Urinary bladder (tissue), 4 donors: ENCODE results near the gene FNDC3B. TPM values are rescaled to one million over a fixed set of nuclear protein-coding genes. Genes with fewer than 3 reads are reported as not detected.

Experiments
- DNase-seq: peaks from one replicate; pipeline ENCODE4 v3.0.0-alpha.2; 2015; ENCODE audit errors: extremely low spot score
- H3K27ac ChIP-seq: one replicate; pipeline ENCODE4 v1.5.1; 2013; ENCODE audit warnings: low read depth, mild to moderate bottlenecking, moderate library complexity
- H3K36me3 ChIP-seq: one replicate; pipeline ENCODE4 v1.6.1; 2013; ENCODE audit warnings: mild to moderate bottlenecking, moderate library complexity; ENCODE audit not compliant: insufficient read depth
- H3K4me1 ChIP-seq: one replicate; pipeline ENCODE4 v1.6.1; 2013; ENCODE audit warnings: mild to moderate bottlenecking, moderate library complexity; ENCODE audit not compliant: insufficient read depth
- H3K4me3 ChIP-seq: one replicate; pipeline ENCODE4 v1.5.1; 2013; ENCODE audit warnings: low read depth, low read length
- WGBS: extraction: QIAGEN DNeasy Blood & Tissue Kit; methylation state at CpG from one replicate; pipeline ENCODE4 v1.1.7; 2013; 5-methylcytosine and 5-hydroxymethylcytosine counted together
- polyA plus RNA-seq: library from polyadenylated mRNA; stranded (reverse); fragments of 200-250 nt; gene quantifications from one replicate; pipeline ENCODE4 v1.2.3, GENCODE V29; 2013
- total RNA-seq: library from RNA; depleted of rRNA; stranded (reverse); fragments of >200 nt; gene quantifications from one replicate; pipeline ENCODE4 v1.2.3, GENCODE V29; 2014
- donor health status: healthy with polysubstance abuse.
- donor health status: healthy.

The FNDC3B gene
- total and polyA plus RNA-seq, 2 donors = 22.0 to 228 TPM

DNA sequence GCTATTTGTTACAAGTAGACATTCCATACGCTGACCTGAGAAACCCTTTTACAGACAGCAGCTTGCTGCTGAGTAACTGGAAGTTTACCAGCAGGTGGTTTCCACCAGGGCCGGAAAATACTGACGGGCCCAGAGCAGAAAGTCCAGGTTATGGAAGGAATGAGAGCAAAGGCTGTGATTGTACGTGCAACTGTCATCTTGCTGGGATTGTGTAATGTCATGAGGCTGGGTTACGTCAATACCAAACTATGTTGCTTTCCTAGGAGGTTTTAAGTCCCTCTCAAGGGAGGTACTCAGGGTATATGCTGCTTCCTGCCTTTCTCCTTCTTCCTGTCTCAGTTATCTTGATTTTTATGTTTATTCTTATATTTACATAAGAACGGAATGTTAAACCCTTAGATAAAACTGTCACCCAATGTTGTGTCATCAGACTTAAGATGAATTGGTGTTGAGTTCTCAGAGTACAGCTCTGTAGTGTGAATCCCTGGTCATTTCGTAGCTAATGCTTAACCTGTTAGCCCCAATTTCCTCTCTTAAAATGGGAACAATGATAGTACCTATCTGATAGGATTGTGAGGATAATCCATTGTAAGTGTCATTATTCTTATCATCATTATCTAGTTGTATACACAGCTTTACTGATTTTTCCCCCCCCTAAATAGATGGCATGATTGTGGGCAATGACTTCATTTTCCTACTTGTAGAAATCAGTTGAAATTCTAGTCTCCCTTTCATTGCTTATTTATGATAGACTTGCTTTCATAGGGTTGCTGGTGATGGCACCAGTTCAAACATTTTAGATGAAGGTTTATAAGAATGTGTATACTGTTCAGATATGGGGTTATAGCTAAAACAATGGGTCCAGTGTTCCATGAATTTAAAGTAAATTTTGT, 101.4 kb downstream of the FNDC3B start:
- Histone ChIP-seq H3K4me1 (peaks cover 3% of the 10 kb centered on the region), H3K36me3 (no peaks in the 10 kb centered on the region), H3K4me3 (no peak overlapping the region), H3K27ac (peak overlapping the region; percentile 77)
- 27% methylated on average over 7 of the region's 7 CpGs for WGBS
- peak; percentile 69 for DNase-seq

DNA sequence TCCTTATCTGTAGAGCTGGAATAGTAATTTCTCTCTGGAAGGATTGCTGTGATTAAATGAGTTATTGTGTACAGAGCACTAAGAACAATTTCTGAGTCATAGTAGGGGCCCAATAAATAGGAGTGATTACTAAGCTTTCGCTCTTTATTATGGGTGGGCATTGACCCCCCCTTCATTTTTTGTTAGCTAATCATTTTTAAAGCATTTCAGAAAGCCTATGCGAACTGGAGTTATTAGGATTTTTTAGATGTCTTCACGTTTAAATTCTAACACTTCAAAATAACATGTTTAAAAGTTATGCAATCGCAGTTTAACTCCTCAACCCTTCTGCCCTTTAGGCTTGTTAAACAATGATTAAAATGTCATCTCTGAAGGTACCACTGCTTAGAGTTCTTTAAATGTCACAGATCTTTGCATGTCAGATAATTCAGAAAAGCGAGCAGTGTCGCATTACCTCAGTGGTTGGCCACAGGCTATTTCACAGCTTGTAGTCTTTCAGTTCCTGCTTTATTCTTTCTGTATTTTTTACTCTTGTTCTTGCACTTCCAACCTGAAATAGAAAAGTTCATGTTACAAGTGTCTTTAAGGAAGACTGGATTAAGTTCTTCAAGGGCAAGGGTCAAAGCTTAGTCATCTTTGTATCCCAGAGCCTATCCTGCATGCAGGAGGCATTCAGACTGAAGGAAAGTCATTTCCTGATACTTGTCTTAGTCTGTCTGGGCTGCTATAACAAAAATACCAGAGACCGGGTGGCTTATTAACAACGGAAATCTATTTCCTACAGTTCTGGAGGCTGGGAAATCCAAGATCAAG, 102.9 kb downstream of the FNDC3B start:
- 75% methylated on average over 8 of the region's 8 CpGs for WGBS
- H3K36me3 ChIP-seq = no peaks in the 10 kb centered on the region
- H3K4me1 ChIP-seq = peaks cover 2% of the 10 kb centered on the region
- DNase-seq = no peak
- no peak overlapping the region for H3K27ac ChIP-seq
- H3K4me3 ChIP-seq = no peak overlapping the region

DNA sequence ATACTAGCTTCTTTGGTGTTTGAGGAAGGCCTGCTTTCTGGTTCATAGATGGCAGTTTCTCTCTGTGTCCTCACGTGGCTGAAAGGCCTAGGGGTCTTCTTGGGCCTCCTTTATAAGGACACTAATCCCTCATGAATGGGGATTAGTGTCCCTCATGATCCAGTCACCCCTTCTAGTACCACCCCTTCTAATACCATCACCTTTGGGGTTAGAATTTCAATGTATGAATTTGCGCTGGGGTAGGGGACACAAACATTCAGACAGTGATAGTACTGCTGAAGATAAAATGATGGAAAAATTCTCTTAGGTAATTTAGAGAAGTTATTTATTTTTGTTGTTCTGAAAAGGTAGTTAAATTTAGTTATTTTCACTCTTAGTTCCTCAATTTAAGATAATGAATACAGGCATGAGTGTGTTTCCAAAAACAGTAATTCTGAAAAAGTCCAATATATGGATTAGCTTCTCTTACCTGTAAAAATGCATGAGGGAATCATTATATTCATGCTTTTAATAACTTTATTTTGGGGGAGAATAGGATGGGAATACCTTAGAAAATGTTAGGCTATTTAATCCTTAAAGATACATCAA, 103.6 kb downstream of the FNDC3B start:
- H3K36me3 ChIP-seq = no peaks in the 10 kb centered on the region
- 93% methylated on average over 2 of the region's 2 CpGs for WGBS
- no peak for DNase-seq
- H3K4me1 ChIP-seq = peaks cover 2% of the 10 kb centered on the region
- no peak overlapping the region for H3K4me3 ChIP-seq
- no peak overlapping the region for H3K27ac ChIP-seq

DNA sequence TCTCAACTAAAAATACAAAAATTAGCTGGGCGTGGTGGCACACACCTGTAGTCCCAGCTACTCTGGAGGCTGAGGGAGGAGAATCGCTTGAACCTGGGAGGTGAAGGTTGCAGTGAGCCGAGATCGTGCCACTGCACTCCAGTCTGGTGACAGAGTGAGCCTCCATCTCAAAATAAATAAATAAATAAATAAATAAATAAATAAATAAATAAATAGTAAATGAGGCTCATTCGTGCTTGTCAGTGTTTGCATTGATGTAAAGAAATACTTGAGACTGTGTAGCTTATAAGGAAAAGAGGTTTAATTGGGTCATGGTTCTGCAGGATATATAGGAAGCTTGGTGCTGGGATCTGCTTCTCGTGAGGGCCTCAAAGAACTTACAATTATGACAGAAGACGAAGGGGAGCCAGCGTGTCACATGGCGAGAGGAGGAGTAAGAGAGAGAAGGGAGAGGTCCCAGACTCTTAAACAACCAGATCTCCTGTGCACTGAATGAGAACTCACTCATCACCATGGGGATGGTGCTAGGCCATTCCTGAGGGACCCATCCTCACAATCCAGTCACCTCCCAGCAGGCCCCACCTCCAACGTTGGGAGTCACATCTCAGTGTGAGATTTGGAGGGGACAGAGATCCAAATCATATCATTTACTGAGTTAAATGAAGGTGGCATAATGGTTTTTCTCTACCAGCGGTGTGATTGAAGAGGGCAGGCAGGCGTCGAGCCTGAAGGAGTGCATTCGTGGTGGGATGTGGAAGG, 104.5 kb downstream of the FNDC3B start:
- Histone ChIP-seq H3K4me1 (no peaks in the 10 kb centered on the region), H3K36me3 (no peaks in the 10 kb centered on the region), H3K4me3 (no peak overlapping the region), H3K27ac (no peak overlapping the region)
- DNase-seq = no peak
- WGBS = 94% methylated on average over 14 of the region's 14 CpGs

DNA sequence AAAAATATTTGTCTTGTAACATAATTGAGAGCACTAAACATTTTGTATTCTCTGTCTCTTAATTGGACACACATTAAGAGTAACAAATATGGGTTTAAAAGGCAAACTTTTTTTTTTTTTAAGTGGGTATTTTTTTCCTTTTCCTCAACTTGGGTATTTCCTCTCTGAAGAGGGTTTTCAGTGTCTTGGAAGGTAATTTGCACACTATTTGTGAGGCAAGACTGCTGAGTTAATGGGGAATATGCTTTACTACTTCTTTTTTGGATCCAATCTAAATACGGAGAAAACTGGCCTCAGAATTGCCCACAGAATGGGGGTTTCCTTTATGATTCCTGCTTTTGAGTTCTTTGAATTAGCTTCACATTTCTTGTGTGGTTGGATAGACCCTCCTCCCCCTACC, 105.2 kb downstream of the FNDC3B start:
- H3K4me1 ChIP-seq = no peaks in the 10 kb centered on the region

DNA sequence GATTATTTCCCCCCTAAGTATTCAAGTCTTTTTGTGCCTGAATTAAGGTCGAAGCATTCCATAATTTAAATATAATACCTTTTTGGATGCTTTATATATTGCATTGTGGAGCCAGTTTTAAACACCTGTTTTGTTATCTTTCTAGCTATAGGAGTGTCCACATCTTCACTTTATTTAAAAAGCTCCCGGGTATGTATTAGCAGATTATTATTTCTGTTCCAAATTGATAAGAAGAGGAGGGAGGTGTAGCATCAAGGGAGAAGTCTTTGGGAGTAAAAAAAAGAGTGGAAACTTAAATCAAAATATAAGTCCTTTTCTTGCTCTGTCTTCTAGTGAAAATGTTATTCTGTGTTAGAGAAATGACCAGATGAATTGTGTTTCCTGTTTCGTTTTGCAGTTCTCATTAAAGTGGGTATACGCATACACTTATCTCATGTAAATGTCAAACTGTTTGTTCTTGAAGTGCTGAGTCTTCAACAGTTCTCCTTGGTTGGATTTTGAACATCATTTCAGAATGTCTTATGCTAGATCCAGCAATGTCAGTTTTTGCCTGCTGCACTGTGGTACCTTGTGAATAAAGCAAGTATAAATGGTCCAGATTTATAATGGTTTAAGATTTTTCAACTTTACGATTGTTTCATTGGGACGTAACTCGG, 105.8 kb downstream of the FNDC3B start:
- Histone ChIP-seq H3K4me3 (no peak overlapping the region), H3K4me1 (no peaks in the 10 kb centered on the region), H3K27ac (peak overlapping the region; percentile 2), H3K36me3 (no peaks in the 10 kb centered on the region)
- WGBS = 67% methylated on average over 7 of the region's 7 CpGs
- no peak for DNase-seq

More for the DNA sequence above, 105.2 kb downstream of the FNDC3B start:
- Histone ChIP-seq H3K4me3 (no peak overlapping the region), H3K27ac (no peak overlapping the region), H3K36me3 (no peaks in the 10 kb centered on the region)
- WGBS = 83% methylated on average over 1 of the region's 1 CpG
- DNase-seq = no peak

DNA sequence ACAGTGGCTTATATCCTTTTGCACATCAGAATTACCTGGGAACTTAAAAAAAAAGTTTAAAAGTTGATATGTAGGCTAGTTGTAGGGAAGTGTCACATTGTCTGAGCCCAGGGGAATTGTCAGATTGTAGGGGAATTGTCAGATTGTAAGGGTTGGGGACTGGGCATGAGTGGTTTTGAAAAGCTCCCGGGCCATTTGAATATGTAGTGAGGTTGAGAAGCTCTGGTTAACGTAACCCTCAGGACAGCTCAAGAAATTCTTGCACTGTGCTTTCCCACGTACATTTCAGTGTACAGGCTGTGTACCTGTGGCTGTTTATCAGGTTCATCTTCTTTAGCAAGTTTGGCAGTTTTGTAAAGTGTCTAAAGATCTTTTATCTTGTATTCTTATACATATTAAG, 107.0 kb downstream of the FNDC3B start:
- DNase-seq = no peak
- Histone ChIP-seq H3K36me3 (no peaks in the 10 kb centered on the region), H3K4me3 (no peak overlapping the region), H3K4me1 (no peaks in the 10 kb centered on the region), H3K27ac (no peak overlapping the region)
- 50% methylated on average over 3 of the region's 3 CpGs for WGBS

DNA sequence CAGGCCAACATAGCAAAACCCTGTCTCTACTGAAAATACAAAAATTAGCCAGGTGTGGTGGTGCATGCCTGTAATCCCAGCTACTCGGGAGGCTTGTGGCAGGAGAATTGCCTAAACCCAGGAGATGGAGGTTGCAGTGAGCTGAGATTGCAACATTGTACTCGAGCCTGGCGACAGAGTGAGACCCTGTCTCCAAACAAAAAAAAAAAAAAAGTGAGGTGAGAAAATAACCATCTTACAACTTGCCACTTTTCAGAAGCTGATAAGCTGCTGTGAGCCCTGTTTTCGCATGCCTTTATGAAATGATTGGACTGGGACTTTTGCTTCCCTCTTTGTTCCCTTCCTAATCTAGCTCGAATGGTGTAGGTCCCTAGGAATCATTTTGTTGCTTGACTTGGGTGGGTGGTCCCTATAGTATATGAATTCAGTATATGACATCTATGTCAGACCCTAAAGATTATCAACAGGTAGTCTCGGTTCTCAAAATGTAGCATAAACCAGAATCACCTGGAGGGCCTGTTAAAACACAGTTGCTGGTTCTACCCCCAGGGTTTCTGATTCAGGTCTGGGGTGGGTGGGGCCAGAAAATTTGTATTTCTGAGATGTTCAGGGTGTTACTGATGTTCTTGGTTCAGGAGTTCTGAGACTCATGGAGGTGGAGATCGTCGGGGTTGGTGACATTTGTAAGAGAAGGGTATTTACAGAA, 107.9 kb downstream of the FNDC3B start:
- DNase-seq = no peak
- Histone ChIP-seq H3K4me3 (no peak overlapping the region), H3K4me1 (no peaks in the 10 kb centered on the region), H3K36me3 (no peaks in the 10 kb centered on the region), H3K27ac (no peak overlapping the region)
- 96% methylated on average over 8 of the region's 8 CpGs for WGBS

DNA sequence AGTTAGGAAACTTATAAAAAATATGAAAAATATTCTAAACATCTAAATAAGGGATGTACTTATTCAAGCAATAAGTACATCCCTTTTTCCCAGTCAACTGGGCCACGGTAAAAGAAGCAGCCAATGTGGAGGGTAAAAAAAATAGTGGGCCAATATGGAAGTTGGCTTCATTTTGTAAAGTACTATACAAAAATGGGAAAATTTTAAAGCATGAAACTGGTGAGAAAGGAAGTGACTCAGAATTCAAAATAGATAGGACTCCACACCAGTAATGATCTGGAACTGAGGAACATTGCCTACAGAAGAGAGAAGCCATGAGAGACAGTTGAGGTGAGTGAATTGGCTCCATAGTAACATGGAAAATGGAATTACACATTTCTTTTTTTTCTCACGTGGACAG, 108.9 kb downstream of the FNDC3B start:
- no peak overlapping the region for H3K27ac ChIP-seq
- H3K4me3 ChIP-seq = no peak overlapping the region
- 89% methylated on average over 2 of the region's 2 CpGs for WGBS
- H3K4me1 ChIP-seq = no peaks in the 10 kb centered on the region
- DNase-seq = no peak
- H3K36me3 ChIP-seq = no peaks in the 10 kb centered on the region

DNA sequence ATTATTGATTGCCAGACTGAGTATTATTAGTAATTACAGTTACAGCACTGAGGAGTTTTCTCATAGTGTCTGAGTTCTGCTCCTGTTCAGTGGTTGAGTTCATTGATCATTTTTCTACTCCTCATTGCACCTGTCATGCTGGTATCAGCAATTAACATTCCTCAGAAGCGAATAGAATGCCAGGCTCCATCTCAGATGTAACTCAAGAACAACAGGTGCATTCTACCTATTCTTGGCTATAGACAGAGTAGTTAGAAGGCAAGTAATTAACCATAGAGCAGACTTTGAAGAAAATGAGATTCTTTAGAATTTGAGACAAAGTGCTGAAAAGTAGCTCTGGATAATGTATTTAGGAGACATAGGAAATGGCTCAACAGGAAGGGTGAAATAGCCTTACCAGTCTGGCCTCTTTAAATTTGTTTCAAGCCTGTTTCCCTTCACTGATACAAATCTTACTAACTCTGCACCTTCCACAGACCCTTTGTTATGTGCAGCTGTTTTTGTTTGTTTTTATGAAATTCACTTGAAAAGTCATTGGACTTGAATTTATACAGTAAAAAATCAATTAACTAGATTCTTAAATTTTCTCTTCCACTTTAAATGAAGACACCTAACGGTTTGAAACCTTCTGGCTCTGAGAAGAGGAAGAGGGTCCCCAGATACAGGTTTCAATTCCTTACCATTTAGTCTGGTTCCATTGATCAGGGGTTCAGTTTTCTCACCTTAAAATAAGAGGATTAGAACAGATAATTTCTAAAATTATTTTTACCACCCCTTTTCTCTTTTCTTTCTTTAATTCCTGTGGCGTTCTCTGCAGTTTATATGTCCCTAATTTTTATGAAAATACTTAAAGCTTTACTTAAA, 109.6 kb downstream of the FNDC3B start:
- 94% methylated on average over 3 of the region's 3 CpGs for WGBS
- H3K4me3 ChIP-seq = no peak overlapping the region
- H3K27ac ChIP-seq = no peak overlapping the region
- no peaks in the 10 kb centered on the region for H3K36me3 ChIP-seq
- H3K4me1 ChIP-seq = no peaks in the 10 kb centered on the region
- no peak for DNase-seq

DNA sequence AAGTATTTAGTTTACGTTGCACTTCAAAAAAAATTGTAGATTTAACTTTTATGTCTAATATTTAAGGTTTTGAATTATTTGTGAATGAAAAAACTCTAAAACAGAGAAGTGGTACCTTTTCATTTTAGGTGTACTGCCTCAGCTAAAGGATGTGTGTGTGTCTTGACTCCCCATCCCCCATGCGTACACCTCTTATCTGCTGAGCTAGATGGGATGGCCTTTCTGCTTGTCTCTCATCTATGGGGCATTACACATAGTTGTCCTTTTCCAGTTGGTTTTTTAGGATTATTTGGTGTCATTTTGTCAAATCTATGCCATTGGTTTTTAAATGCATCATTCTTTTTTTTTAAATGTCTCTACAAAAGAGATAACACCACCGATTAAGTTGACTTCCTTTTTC, 110.9 kb downstream of the FNDC3B start:
- Histone ChIP-seq H3K36me3 (no peaks in the 10 kb centered on the region), H3K27ac (no peak overlapping the region), H3K4me3 (no peak overlapping the region), H3K4me1 (peaks cover 1% of the 10 kb centered on the region)
- 90% methylated on average over 3 of the region's 3 CpGs for WGBS
- DNase-seq = no peak
